ENCODE results near the gene CD164L2. TPM values are rescaled to one million over a fixed set of nuclear protein-coding genes. Genes with fewer than 3 reads are reported as not detected.

The CD164L2 gene
- total RNA-seq, 1 experiment from 2014 or later: 0.63 TPM

DNA sequence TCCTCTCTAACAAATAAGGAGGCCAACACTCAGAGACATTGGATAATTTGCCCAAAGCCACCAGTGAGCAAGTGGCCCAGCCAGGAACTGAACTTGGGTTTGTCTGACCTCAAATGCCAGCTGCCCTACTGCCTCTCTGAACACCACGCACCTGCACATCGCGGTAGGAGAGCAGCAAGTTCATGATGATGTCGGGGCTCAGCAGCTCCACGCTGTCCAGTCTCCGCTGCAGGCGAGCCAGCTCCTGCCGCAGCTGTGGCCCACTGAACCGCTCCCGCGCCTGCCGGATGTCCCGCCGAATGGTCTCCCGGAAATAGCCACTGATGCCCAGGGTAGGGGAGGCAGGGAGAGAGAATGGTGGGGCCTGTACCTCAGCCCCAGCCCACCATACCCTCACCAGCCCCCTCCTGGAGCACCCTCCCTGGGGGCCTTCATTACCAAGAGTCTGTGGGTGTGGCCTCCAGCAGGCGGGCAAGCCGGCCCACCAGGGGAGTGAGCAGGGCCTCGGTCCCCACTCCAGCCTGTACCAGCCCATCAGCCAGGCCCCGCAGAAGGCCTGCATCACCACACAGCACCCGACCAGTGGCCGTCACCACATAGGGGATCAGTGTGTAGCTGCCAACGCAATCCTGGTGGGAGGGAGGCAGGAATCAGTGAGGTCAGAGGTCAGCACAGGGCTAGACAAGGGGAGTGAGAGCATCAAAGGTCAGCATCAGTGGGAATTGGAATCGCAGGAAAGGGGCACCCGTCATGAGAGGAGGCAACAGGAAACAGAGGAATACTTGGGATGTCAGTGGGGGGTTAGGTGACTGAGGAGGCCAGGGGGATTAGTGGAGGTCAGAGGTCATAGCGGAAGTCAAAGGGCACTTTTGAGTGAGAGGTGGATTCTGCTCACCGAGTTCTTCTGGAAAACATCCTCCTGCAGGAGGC is 19.1 kb downstream of the CD164L2 start:
- Histone ChIP-seq H3K9me3 (ENCODE audit: insufficient read depth, low read depth) (no peaks in the 10 kb centered on the region), H3K9me2 (ENCODE audit: insufficient read depth) (no peaks in the 10 kb centered on the region), H3K36me3 (ENCODE audit: low read depth) (no peaks in the 10 kb centered on the region), H4K20me1 (ENCODE audit: insufficient read depth) (no peaks in the 10 kb centered on the region), H3K79me2 (ENCODE audit: low read depth) (no peaks in the 10 kb centered on the region), H3K4me1 (replicated peaks; ENCODE audit: insufficient read depth) (peaks cover 9% of the 10 kb centered on the region; the same call in 1 of the 2 replicates), H3K27ac (no peak overlapping the region), H2AFZ (no peak overlapping the region), H3F3A (ENCODE audit: insufficient read depth, low read depth) (no peaks in the 10 kb centered on the region), H3K4me3 (no peak overlapping the region), H3K4me2 (no peak overlapping the region), H3K27me3 (ENCODE audit: insufficient read depth, low read depth) (no peaks in the 10 kb centered on the region)
- BruUV-seq (replicated peaks): no TSS peak
- ChIA-PET CTCF (no interaction called here), POLR2A (ENCODE audit: unreplicated experiment) (no interaction called here)
- intact Hi-C loops (cut with micrococcal nuclease; ENCODE audit: unreplicated experiment): no loop called here
- DNase-seq: no peak
- no peak for TF ChIP-seq EZH2 (IDR thresholded peaks at IDR 0.05; ENCODE audit: low read depth)
- TF ChIP-seq, protein P1, sequence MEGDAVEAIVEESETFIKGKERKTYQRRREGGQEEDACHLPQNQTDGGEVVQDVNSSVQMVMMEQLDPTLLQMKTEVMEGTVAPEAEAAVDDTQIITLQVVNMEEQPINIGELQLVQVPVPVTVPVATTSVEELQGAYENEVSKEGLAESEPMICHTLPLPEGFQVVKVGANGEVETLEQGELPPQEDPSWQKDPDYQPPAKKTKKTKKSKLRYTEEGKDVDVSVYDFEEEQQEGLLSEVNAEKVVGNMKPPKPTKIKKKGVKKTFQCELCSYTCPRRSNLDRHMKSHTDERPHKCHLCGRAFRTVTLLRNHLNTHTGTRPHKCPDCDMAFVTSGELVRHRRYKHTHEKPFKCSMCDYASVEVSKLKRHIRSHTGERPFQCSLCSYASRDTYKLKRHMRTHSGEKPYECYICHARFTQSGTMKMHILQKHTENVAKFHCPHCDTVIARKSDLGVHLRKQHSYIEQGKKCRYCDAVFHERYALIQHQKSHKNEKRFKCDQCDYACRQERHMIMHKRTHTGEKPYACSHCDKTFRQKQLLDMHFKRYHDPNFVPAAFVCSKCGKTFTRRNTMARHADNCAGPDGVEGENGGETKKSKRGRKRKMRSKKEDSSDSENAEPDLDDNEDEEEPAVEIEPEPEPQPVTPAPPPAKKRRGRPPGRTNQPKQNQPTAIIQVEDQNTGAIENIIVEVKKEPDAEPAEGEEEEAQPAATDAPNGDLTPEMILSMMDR (conservative IDR thresholded peaks at IDR 0.05): no peak

DNA sequence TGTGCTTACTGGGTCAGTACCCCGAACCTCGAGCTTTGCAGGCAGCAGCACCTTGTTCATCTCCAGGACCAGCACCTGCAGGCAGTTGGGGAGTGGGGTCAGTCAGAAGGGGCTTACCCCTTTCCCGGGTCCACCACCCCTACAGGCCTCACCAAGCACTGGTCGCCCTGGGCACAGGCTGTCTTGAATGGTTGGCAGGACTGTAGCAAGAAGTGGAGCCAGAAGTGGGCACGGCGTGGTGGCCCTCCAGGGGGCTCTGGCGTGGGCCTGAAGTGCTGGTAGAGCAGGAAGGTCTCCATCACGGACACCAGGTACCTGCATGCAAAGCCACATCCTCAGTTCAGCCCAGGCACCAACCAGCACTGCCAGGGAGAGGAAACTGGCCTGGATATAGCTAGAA is 21.6 kb downstream of the CD164L2 start:
- TF ChIP-seq, protein P1 (conservative IDR thresholded peaks at IDR 0.05): no peak
- TF ChIP-seq EZH2 (IDR thresholded peaks at IDR 0.05; ENCODE audit: low read depth): no peak
- ChIA-PET CTCF (no interaction called here), POLR2A (ENCODE audit: unreplicated experiment) (interaction anchor here (0.6 kb wide), 1 partner anchor 20 kb away, joined by 3 read pairs; no protein-coding TSS in a partner anchor)
- no TSS peak for BruUV-seq (replicated peaks)
- Histone ChIP-seq H4K20me1 (ENCODE audit: insufficient read depth) (no peaks in the 10 kb centered on the region), H3K9me2 (ENCODE audit: insufficient read depth) (no peaks in the 10 kb centered on the region), H3K27me3 (ENCODE audit: insufficient read depth, low read depth) (no peaks in the 10 kb centered on the region), H3K4me2 (no peak overlapping the region), H3K9me3 (ENCODE audit: insufficient read depth, low read depth) (no peaks in the 10 kb centered on the region), H3K79me2 (ENCODE audit: low read depth) (no peaks in the 10 kb centered on the region), H3K4me1 (replicated peaks; ENCODE audit: insufficient read depth) (peaks cover 4% of the 10 kb centered on the region; the same call in 1 of the 2 replicates), H3K27ac (no peak overlapping the region), H2AFZ (no peak overlapping the region), H3F3A (ENCODE audit: insufficient read depth, low read depth) (no peaks in the 10 kb centered on the region), H3K36me3 (ENCODE audit: low read depth) (no peaks in the 10 kb centered on the region), H3K4me3 (no peak overlapping the region)
- no peak for DNase-seq
- intact Hi-C loops (cut with micrococcal nuclease; ENCODE audit: unreplicated experiment): no loop called here

DNA sequence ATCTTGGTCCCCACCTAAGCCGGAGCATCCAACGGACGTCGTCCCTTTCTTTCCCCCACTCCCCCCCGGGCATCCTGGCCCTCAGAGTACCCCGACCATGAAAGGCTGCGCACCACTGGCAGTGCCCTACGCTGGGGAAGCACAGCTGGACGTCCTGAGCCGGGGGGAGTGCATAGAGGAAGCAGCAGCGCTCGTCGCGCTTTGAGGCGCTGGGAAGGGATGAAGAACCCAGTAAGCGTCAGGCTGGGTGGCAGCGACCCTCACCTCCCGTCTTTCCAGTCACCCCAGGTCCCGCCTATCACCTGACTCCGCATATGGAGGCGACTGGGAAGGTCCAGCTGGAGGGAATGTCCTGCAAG is 22.1 kb downstream of the CD164L2 start:
- TF ChIP-seq EZH2 (IDR thresholded peaks at IDR 0.05; ENCODE audit: low read depth): no peak
- TF ChIP-seq, protein P1 (conservative IDR thresholded peaks at IDR 0.05): no peak
- Histone ChIP-seq H3F3A (ENCODE audit: insufficient read depth, low read depth) (no peaks in the 10 kb centered on the region), H3K79me2 (ENCODE audit: low read depth) (no peaks in the 10 kb centered on the region), H3K4me2 (no peak overlapping the region), H2AFZ (no peak overlapping the region), H3K9me3 (ENCODE audit: insufficient read depth, low read depth) (no peaks in the 10 kb centered on the region), H3K9me2 (ENCODE audit: insufficient read depth) (no peaks in the 10 kb centered on the region), H4K20me1 (ENCODE audit: insufficient read depth) (no peaks in the 10 kb centered on the region), H3K27me3 (ENCODE audit: insufficient read depth, low read depth) (no peaks in the 10 kb centered on the region), H3K36me3 (ENCODE audit: low read depth) (no peaks in the 10 kb centered on the region), H3K4me1 (replicated peaks; ENCODE audit: insufficient read depth) (peaks cover 4% of the 10 kb centered on the region; the same call in 1 of the 2 replicates), H3K4me3 (no peak overlapping the region), H3K27ac (no peak overlapping the region)
- CTCF ChIA-PET: no interaction called here
- intact Hi-C loops (cut with micrococcal nuclease; ENCODE audit: unreplicated experiment): no loop called here
- POLR2A ChIA-PET (ENCODE audit: unreplicated experiment): no interaction called here
- no TSS peak for BruUV-seq (replicated peaks)
- no peak for DNase-seq
